ENCODE measurements around the gene SNX4.
A peak's percentile ranks its signal among the peaks of the same experiment; 100 is the strongest.

SNX4 gene

DNA sequence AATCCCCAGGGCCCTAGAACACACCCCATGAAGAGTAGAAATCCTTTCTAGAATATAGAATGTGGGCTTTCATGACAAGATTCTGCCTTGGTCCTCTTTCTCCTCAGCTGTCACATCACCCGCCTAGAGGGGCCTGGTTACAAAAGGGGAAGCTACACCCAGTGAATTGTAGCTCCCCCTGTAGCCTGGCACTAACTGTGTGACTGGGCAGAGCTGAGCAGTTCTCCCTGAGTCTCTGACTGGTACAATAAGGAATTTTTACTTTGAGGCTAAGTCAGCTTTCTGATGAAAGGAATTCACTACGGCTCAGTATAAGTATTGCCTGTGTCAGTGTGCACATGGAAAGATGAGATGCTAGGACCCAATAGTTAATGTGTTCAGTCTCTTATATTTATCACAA is 116.2 kb downstream of the SNX4 start:
- DNase-seq (ENCODE audit: low spot score) = peak; percentile 64

DNA sequence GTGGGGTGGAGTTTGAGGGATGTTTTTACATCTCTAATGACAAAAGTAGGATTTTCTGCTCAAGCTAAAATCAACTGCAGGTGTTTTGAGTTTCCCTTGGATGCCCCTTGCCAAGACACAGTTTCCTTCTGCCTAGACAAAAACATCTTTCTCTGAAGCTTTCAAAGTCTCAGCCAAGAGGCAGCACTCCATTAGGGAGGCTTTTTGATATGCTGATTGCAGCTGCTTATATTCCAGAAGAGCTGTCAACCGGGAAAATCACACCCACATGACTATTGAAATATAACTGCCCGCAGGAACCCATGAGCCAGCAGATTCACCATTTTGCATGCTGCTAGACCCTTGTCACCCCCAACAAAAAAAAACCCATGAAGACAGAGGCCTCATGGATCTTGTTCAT is 117.4 kb downstream of the SNX4 start:
- no peak for DNase-seq (ENCODE audit: low spot score)

DNA sequence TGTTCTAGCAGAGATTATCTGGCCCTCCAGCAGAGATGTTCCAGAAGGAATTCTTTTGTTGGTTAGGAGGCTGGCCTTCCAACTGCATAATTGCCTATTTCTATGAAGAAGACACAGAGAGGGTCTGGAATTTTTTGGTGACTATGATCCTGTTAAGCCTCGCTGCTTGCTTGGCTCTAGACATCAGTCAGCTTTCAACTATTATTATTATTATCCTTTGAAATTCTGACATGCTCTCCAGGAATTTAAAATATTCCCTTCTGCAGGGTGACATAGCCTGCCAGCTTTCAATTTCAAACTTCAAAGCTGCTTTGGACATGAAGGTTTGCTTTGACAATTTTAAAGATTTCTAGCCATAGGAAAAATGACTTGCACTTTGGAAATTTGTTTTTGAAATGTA is 118.6 kb downstream of the SNX4 start:
- peak; percentile 64 for DNase-seq (ENCODE audit: low spot score)

DNA sequence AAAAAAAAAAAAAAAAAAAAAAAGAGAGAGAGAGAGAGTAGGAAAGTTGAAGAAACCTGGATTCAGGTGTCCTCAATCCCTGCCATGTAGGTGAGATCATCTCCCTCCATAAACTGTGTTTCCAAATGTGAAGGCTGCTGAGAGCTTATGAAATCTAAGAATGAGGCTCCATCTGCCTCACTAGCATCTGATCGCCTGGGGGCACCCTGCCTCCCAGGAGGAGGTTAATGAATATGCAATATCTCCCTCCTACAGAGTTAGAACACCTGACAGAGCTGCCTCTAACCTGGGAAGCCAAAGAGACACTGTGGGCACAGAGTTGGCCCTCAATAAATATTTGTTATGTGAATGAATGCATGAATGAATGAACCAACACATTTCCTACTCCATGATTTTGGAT is 121.0 kb downstream of the SNX4 start:
- DNase-seq (ENCODE audit: low spot score) = no peak

Data from GM03348 (cell line).